Measurements from ENCODE around the gene C17orf107. TPM values are rescaled to one million over a fixed set of nuclear protein-coding genes. Genes with fewer than 3 reads are reported as not detected.

C17orf107 gene
- total RNA-seq, 4 donors from 2014 or later: 0.38 to 2.2 (median 0.87) TPM

DNA sequence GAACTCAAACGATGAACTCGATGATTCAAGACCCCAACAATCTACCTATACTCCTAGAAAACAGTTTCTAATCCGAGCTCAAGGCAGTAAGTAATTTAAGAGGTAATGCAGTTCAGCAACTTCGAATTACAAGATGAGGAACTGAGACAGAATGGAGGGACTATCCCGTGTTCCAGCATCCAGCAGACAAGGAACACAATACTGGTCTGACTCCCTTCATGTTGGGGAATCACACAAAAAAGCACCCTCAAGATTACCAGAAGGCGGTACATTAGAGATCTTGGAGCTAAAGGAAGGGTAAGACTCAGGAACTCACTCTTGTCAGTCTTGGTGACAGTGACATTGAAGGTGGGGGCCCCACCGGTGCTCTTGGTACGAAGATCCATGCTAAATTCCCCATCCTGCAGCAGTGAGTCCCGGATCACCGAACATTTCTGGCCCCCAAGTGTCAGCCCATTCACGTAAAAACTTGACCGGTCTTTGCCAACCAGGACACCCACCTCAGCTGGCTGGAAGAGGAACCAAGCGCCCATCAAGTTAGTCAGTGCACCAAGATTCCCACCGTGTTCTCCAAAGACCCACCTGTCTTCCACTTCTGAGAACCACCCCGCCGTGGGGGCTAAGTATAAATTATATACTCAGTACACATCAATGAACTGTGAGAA is 47.1 kb downstream of the C17orf107 start:
- TF ChIP-seq, protein P1, sequence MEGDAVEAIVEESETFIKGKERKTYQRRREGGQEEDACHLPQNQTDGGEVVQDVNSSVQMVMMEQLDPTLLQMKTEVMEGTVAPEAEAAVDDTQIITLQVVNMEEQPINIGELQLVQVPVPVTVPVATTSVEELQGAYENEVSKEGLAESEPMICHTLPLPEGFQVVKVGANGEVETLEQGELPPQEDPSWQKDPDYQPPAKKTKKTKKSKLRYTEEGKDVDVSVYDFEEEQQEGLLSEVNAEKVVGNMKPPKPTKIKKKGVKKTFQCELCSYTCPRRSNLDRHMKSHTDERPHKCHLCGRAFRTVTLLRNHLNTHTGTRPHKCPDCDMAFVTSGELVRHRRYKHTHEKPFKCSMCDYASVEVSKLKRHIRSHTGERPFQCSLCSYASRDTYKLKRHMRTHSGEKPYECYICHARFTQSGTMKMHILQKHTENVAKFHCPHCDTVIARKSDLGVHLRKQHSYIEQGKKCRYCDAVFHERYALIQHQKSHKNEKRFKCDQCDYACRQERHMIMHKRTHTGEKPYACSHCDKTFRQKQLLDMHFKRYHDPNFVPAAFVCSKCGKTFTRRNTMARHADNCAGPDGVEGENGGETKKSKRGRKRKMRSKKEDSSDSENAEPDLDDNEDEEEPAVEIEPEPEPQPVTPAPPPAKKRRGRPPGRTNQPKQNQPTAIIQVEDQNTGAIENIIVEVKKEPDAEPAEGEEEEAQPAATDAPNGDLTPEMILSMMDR (IDR thresholded peaks at IDR 0.05; ENCODE audit: low read depth): no peak

DNA sequence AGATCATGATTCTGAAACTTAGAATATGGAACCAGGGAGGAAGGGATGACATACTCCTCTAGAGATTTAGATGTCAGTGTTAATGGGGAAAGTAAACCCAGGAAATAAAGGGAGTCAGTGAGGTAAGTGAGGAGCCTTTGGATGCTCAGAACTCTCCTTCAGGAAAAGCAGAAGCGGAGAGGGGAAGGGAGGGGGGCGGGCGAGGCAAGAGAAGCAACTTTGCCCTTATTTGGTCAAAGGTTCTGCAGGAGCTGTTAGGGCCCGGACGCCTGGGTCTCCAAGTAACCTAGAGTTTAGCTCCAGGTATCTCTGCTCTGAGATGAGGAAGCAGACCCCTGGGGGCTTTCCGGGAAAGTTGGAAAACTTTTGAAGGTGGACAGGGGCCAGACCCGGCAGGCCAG is 47.7 kb downstream of the C17orf107 start:
- TF ChIP-seq, protein P1 (IDR thresholded peaks at IDR 0.05; ENCODE audit: low read depth): no peak

DNA sequence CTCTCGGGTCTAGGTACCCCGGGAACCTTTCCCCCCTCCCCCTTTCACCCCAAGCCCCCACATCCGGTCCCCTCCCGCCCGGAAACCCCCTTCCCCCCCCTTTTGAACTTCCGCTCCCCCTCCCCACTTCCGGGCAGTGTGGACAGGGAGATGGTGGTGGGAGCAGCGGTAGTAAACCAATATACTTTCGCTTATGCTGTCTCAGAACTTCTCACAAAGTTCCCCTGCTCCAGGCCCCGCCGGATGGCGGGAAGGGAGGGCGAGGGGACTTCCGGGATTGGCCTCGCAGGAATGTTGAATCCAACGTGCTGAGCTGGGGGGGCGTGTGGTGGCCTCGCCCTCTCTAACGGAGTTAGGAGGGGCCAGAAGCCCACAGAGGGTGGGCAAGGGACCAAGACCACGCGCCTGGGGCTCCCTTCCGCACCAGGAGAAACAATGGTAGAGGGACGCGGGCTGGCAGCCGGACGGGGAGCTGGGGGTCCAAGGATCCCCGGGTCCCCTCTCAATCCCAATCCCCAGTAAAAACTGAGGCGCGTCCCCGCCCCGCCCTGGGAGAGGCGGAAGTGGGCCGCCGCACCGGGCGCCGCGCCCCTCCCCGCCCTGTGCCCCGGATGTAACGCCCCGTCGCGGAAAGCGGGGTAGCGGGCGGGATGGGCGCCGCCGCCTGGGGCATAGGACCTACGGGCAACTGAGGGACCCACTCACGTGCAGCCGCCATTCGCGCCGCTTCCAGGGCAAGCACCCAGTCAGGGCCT is 48.3 kb downstream of the C17orf107 start:
- TF ChIP-seq, protein P1 (IDR thresholded peaks at IDR 0.05; ENCODE audit: low read depth): no peak

DNA sequence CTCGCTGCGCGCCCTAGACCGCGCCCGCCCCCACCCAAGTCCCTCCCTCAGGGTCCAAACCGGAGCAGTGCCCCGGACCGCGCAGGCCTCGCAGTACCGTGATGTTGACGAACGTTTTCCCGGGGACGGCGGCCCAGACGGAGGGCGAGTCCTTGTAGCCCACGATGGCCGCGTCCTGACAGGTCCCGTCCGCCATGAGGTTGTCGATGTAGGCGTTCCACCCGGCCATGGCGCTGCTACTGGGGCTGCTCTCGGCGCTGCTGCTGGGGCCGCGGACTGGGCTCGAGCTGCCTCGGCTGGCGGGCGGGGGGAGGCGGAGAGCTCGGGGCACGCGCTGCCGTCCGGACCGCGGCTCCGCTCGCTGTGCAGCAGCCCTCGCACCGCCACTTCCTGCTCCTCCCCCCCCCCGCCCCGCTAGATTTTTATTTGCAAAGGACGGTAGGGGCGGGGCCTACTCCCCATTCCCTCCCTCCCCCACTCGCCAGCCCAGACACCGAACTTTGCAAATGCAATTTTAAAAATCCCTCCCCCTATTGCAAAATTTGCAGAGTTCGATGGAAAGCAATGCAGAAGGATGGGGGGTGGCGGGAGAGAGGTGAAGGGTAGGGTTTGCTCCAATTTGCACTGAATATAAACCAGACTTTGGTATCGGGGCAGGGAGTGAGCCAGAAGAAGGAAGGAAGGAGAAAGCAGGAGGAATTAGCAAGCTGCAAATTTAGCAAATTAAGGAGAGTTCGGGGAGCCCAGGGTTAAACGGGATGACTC is 49.0 kb downstream of the C17orf107 start, which contains the start of gene PFN1:
PFN1 (minus strand) TSS at position 365 of the 765 bp plus-strand sequence; CDS start at position 229, 136 bp downstream.
- TF ChIP-seq, protein P1 (IDR thresholded peaks at IDR 0.05; ENCODE audit: low read depth): no peak

DNA sequence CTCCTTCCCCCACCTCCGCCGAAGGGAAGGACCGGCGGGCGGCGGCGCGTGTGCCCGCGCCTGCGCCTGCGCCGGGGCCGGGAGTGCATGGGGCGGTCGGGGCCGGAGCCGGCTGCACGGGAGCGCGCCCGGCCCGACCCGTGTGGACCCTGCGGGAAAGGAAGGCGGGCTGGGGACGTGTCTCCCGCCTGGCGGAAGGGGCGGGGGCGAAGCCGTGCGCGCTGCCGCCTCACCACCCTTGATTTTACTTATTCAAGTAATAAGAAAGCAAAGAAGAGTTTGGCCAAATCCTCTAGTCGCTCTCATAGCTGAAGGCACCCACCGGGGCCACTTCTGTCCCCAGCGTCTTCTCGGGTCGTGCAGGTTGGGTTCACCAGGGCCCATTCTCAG is 49.6 kb downstream of the C17orf107 start:
- TF ChIP-seq, protein P1 (IDR thresholded peaks at IDR 0.05; ENCODE audit: low read depth): no peak

DNA sequence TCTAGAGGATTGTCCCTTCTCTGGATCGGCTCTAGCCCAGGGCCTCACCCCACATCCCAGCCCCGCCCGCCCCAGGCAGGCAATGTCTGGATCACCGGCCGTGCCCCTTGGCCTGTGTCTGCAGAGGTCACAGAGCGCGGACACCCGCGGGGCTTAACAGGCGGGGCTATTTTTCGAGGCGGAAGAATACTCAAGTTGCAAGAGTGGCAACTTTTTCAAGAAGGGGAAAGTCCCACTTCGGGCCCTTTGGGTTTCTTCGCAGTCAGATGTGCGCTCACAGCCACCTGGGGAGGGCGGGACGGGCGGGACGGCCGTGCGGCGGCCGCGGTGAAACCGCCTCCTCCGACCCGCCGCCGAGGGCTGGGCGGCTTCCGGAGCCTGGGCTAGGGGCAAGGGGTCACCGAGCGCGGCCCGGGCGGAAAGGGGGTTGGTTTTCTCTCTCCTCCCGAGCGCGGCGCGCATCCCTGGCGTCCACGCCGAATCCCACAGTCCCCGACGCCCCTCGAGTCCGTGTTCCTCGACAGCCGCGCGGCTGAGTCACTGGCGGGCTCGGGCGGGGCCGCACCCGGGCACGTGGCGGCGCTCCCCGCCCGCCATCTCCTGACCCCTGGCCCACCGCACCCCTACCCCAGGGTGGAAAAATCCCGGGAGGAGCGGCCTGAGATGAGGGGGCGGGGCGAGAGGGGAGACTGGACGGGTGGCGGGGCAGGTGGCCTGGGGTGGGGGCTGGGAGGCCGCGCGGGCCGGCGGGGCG is 50.2 kb downstream of the C17orf107 start:
- TF ChIP-seq, protein P1 (IDR thresholded peaks at IDR 0.05; ENCODE audit: low read depth): no peak

All from subcutaneous adipose tissue (tissue), 4 donors.